ENCODE data around the gene OCA2.

The OCA2 gene

GRCh38 chr15:27798807-27799206 is 300.3 kb downstream of the OCA2 start:
- H3K4me3 ChIP-seq (ENCODE audit: insufficient read depth, low read length, poor library complexity, severe bottlenecking), result no peak overlapping the region

GRCh38 chr15:27797765-27798164 is 301.4 kb downstream of the OCA2 start:
- H3K4me2 ChIP-seq (ENCODE audit: low read depth, low read length, poor library complexity, severe bottlenecking), result no peak overlapping the region
- TF ChIP-seq EZH2phosphoT487 (conservative IDR thresholded peaks at IDR 0.05; ENCODE audit: low read length) (no peak), CTCF (IDR thresholded peaks at IDR 0.05; ENCODE audit: insufficient read depth, low read length, poor library complexity, severe bottlenecking) (no peak)
- no peak overlapping the region for H3K4me3 ChIP-seq (ENCODE audit: insufficient read depth, low read length, poor library complexity, severe bottlenecking)
- no peak overlapping the region for H2AFZ ChIP-seq (ENCODE audit: low read depth, low read length, severe bottlenecking)
- H3K36me3 ChIP-seq (ENCODE audit: low read length), result no peaks in the 10 kb centered on the region
- no peaks in the 10 kb centered on the region for H3K79me2 ChIP-seq (ENCODE audit: insufficient read depth, low read length)
- no peaks in the 10 kb centered on the region for H3K27me3 ChIP-seq (ENCODE audit: low read length)
- H3K9me3 ChIP-seq (ENCODE audit: insufficient read depth, low read length), result no peaks in the 10 kb centered on the region
- H3K27ac ChIP-seq (ENCODE audit: low read depth, low read length), result no peak overlapping the region
- H3F3A ChIP-seq (ENCODE audit: insufficient read depth), result no peaks in the 10 kb centered on the region
- H4K20me1 ChIP-seq (ENCODE audit: low read depth, low read length), result no peaks in the 10 kb centered on the region
- no peaks in the 10 kb centered on the region for H3K9me2 ChIP-seq (replicated peaks; ENCODE audit: insufficient read depth, low read length)
- no peak overlapping the region for H3K9ac ChIP-seq (ENCODE audit: low read length)

More at GRCh38 chr15:27798807-27799206, 300.3 kb downstream of the OCA2 start:
- Histone ChIP-seq H3K4me2 (ENCODE audit: low read depth, low read length, poor library complexity, severe bottlenecking) (no peak overlapping the region), H3K9ac (ENCODE audit: low read length) (no peak overlapping the region), H3K27me3 (ENCODE audit: low read length) (no peaks in the 10 kb centered on the region), H3K9me2 (replicated peaks; ENCODE audit: insufficient read depth, low read length) (no peaks in the 10 kb centered on the region), H2AFZ (ENCODE audit: low read depth, low read length, severe bottlenecking) (no peak overlapping the region), H3F3A (ENCODE audit: insufficient read depth) (no peaks in the 10 kb centered on the region), H4K20me1 (ENCODE audit: low read depth, low read length) (no peaks in the 10 kb centered on the region), H3K79me2 (ENCODE audit: insufficient read depth, low read length) (no peaks in the 10 kb centered on the region), H3K9me3 (ENCODE audit: insufficient read depth, low read length) (no peaks in the 10 kb centered on the region), H3K36me3 (ENCODE audit: low read length) (no peaks in the 10 kb centered on the region), H3K27ac (ENCODE audit: low read depth, low read length) (no peak overlapping the region)
- TF ChIP-seq CTCF (IDR thresholded peaks at IDR 0.05; ENCODE audit: insufficient read depth, low read length, poor library complexity, severe bottlenecking) (no peak), EZH2phosphoT487 (conservative IDR thresholded peaks at IDR 0.05; ENCODE audit: low read length) (no peak)

- Histone ChIP-seq H3K9me2 (replicated peaks; ENCODE audit: insufficient read depth, low read length) (no peaks in the 10 kb centered on the region), H2AFZ (ENCODE audit: low read depth, low read length, severe bottlenecking) (no peak overlapping the region), H3K9me3 (ENCODE audit: insufficient read depth, low read length) (no peaks in the 10 kb centered on the region), H3K9ac (ENCODE audit: low read length) (no peak overlapping the region), H3K36me3 (ENCODE audit: low read length) (no peaks in the 10 kb centered on the region), H3K27ac (ENCODE audit: low read depth, low read length) (no peak overlapping the region), H4K20me1 (ENCODE audit: low read depth, low read length) (no peaks in the 10 kb centered on the region), H3K4me2 (ENCODE audit: low read depth, low read length, poor library complexity, severe bottlenecking) (no peak overlapping the region), H3K4me3 (ENCODE audit: insufficient read depth, low read length, poor library complexity, severe bottlenecking) (no peak overlapping the region), H3K79me2 (ENCODE audit: insufficient read depth, low read length) (no peaks in the 10 kb centered on the region), H3F3A (ENCODE audit: insufficient read depth) (no peaks in the 10 kb centered on the region), H3K27me3 (ENCODE audit: low read length) (no peaks in the 10 kb centered on the region)
- TF ChIP-seq CTCF (IDR thresholded peaks at IDR 0.05; ENCODE audit: insufficient read depth, low read length, poor library complexity, severe bottlenecking), result no peak
- TF ChIP-seq EZH2phosphoT487 (conservative IDR thresholded peaks at IDR 0.05; ENCODE audit: low read length), result no peak
These were observed 302.5 kb downstream of the OCA2 start for GRCh38 chr15:27796405-27797320.
